ENCODE results near the gene SLC50A1.

- TF ChIP-seq POLR2A (IDR thresholded peaks at IDR 0.05): no peak
- no peak for TF ChIP-seq CTCF (IDR thresholded peaks at IDR 0.05)
These were observed 10.9 kb upstream of the SLC50A1 start for GRCh38 chr1:155124503-155125463.
